Regular cardiac myocyte (primary cell): ENCODE results near the gene AP1S2. TPM values are rescaled to one million over a fixed set of nuclear protein-coding genes. Genes with fewer than 3 reads are reported as not detected.

ENCODE experiments used
- total RNA-seq: library from RNA; depleted of rRNA; stranded (reverse); fragments of >200 nt; gene quantifications from 2 replicates; pipeline ENCODE4 v1.2.3, GENCODE V29; 2014

Gene AP1S2
- total RNA-seq, result 56.1 and 94.1 TPM in 2 replicates

DNA sequence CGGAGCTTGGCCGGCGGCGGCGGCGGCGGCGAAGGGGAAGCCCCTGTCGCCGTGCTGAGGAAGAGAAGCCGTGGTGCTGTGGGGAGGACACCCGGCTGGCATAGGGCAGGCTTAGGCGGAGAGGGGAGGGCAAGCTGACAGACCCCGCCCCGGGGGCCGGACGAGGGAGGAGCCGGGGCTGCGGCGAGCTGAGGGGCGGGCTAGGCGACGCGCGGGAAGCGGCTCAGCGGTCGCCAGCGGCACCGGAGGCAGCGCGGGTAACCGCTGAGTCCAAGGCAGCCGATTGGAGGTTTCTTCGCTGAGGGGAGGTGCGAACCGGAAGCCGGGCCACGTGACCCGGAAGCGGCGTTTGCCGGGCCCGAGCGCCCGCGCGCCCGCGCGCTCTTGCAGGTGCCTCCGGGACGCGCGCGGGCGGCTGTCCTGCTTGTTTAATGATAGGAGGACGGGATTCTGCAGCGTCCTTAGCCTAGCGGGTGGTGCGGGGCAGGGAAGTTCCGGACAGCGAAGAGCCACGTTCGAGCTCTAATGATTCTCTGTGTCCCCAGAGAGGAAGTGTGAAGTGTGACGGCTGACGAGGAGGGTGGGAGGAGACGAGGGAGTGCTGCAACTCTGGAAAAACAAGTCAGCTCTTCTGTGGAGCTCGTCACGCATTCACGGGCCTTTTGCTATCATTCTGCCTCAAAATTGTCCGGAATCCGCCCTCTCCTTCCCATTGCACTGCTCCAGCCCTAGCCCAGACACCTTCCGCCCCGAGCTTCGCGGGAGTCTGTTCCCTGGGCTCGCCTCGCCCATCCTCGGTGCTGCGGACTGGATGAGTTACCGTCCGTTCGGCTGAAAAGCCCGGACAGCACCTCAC lies at the start of gene AP1S2:
Gene AP1S2 (minus strand): TSS at position 102 of the 856 bp plus-strand sequence. CDS start 2,289 bp downstream, outside the sequence.

DNA sequence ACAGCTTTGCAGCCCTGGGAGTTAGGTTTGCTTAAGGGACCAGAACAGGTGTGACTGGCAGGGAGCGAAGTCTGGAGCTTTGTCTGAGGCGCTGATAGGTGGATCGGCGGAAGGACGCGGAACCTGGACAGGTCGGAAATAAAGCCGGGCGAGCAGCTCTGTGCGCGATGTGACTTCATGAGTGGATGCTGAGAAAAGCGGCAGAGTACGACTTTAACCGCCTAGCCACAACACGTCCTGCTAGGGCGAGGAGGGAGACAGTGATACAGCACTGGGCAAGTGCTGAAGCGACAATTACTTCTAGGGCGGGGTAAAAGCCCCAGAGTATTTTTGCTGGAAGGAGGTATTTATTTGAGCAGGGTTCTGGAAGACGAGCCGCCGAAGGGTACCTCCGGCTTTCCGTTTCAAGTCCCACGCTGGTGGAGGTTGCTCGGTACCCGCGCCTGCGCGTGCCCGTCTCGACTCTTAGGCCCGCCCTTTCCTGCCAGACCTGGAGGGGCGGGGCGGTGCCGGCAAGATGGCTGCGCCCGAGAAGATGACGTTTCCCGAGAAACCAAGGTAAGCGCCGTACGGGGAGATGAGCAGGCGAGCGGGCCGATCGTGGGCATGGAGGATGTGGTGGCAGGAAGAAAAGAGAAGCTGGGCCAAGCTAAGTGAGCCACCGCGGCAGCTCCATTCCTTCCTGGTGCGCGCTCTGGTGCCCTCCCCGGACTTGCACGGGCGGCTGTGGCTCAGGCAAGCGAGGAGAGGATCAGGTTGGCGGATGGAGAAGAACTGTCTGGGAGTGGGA lies 64.4 kb downstream of the AP1S2 start, which contains the start of gene ZRSR2:
Gene ZRSR2 (plus strand): TSS at position 506 of the 790 bp plus-strand sequence. CDS start 12 bp downstream, at position 518.

Other genes starting within 250 kb of the AP1S2 start
- under 0.01 and 0.28 TPM in 2 replicates for gene CLTRN, start 190.0 kb downstream of the AP1S2 start, total RNA-seq
- 2.3 and 4.8 TPM in 2 replicates for gene CA5B, start 116.5 kb downstream of the AP1S2 start, total RNA-seq
- 3.1 and 5.6 TPM in 2 replicates for gene ZRSR2, start 64.3 kb downstream of the AP1S2 start, total RNA-seq